Measurements from ENCODE around the gene XRCC1. TPM values are rescaled to one million over a fixed set of nuclear protein-coding genes. Genes with fewer than 3 reads are reported as not detected.
"Not testable (repeated sequence)": the region's sequence is repeated elsewhere in the genome, so short reads cannot be mapped to it uniquely, and the experiment has no call there.

Gene XRCC1
- total RNA-seq, 2 donors from 2014 or later, result 24.3 to 30.2 TPM

DNA sequence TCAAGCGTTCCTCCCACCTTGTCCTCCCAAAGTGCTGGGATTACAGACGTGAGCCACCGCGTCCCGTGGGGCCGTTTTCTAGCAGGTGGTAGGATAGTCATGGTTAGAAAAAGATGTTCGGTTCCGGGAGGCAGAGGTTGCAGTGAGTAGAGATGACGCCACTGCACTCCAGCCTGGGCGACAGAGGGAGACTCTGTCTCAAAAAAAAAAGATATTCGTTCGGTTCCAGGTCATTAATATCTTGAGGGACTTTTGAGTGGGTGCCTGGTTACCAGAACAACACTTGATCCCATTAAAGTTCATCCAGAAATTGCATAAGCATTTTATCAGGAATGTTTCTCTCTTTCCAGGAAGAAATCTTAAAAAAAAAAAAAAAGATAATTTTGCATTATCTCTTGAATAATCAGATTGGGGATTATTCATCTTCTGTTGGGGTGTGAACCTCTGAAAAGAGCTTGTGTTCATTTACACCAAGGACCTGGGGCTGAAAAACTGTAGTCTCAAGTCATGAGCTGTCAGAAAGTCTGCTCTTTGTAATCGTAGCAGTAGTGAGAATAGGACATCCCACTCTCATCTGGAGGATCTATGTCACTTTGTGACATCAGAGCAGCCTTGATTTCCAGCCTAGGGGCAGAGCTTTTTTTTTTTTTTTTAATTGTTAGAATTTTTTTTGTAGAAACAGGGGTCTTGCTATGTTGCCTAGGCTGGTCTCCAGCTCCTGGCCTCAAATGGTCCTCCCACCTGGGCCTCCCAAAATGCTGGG, 47.3 kb downstream of the XRCC1 start:
- H3K36me3 ChIP-seq, result no peaks in the 10 kb centered on the region
- no peaks in the 10 kb centered on the region for H3K27me3 ChIP-seq (replicated peaks; ENCODE audit: insufficient read depth)
- no peak for ATAC-seq (ENCODE audit: insufficient number of reproducible peaks, low FRiP score, low read depth)
- no peaks in the 10 kb centered on the region for H3K9me3 ChIP-seq
- peak; percentile 15 for DNase-seq (ENCODE audit: low spot score)
- H3K27ac ChIP-seq, result peak overlapping the region; percentile 74 to 82
- TF ChIP-seq, protein P1, sequence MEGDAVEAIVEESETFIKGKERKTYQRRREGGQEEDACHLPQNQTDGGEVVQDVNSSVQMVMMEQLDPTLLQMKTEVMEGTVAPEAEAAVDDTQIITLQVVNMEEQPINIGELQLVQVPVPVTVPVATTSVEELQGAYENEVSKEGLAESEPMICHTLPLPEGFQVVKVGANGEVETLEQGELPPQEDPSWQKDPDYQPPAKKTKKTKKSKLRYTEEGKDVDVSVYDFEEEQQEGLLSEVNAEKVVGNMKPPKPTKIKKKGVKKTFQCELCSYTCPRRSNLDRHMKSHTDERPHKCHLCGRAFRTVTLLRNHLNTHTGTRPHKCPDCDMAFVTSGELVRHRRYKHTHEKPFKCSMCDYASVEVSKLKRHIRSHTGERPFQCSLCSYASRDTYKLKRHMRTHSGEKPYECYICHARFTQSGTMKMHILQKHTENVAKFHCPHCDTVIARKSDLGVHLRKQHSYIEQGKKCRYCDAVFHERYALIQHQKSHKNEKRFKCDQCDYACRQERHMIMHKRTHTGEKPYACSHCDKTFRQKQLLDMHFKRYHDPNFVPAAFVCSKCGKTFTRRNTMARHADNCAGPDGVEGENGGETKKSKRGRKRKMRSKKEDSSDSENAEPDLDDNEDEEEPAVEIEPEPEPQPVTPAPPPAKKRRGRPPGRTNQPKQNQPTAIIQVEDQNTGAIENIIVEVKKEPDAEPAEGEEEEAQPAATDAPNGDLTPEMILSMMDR (IDR thresholded peaks at IDR 0.05), result no peak
- H3K4me3 ChIP-seq, result peak overlapping the region; percentile 94
- peaks cover 7 to 37% of the 10 kb centered on the region in 2 donors for H3K4me1 ChIP-seq (ENCODE audit: control insufficient read depth in 1 of 2, low read depth in 2 of 2)

DNA sequence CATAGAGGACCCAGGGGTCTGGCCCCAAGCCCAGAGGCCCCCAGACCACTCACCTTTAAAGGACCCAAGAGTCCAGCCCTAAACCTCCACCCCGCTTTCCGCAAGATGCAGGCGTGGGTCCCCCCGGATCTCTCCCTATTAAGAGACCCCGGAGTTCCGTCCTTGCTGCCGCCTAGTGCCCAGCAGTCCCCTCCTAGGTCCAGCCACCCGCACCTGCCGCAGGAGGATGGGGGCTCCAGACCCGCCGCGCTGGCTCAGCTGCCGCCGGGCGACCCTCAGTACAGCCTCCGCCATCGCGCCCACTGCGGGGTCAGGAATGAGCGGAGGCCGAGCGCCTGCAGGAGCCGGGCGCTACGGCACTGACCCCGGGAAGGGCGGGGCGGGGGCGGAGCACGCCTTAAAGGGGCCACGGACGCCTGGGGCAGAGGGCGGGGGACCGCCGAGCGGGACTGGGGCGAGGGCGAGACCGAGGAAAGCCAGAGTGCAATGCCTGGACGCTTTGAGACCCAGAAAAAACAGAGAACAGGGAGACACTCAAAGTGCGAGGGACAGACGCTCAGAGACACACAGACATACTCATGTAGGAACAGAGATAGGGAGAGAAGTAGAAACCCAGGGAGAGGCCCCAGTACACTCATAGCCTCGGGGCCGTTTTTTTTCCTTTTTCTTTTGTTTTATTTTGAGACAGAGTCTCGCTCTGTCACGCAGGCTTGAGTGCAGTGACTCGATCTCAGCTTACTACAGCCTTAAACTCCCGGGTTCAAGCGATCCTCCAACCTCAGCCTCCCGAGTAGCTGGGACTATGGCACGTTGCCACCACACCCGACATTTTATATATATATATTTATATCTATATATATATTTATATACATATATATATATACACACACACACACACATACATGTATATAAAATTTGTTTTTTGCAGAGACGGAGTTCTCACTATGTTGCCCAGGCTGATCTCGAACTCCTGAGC, 48.2 kb downstream of the XRCC1 start, which contains the start of gene ETHE1:
ETHE1 (minus strand) TSS at position 318 of the 976 bp plus-strand sequence; CDS start at position 294, 24 bp downstream.
- Histone ChIP-seq H3K27me3 (replicated peaks; ENCODE audit: insufficient read depth) (no peaks in the 10 kb centered on the region), H3K27ac (peak within 1 kb of the TSS; percentile 74 to 82), H3K4me1 (ENCODE audit: control insufficient read depth in 1 of 2, low read depth in 2 of 2) (peaks cover 7 to 31% of the 10 kb centered on the region in 2 donors), H3K9me3 (no peaks in the 10 kb centered on the region), H3K4me3 (peak within 1 kb of the TSS; percentile 94), H3K36me3 (no peaks in the 10 kb centered on the region)
- TF ChIP-seq, protein P1 (IDR thresholded peaks at IDR 0.05), result no peak
- DNase-seq (ENCODE audit: low spot score), result peak; percentile 37
- no peak for ATAC-seq (ENCODE audit: insufficient number of reproducible peaks, low FRiP score, low read depth)

DNA sequence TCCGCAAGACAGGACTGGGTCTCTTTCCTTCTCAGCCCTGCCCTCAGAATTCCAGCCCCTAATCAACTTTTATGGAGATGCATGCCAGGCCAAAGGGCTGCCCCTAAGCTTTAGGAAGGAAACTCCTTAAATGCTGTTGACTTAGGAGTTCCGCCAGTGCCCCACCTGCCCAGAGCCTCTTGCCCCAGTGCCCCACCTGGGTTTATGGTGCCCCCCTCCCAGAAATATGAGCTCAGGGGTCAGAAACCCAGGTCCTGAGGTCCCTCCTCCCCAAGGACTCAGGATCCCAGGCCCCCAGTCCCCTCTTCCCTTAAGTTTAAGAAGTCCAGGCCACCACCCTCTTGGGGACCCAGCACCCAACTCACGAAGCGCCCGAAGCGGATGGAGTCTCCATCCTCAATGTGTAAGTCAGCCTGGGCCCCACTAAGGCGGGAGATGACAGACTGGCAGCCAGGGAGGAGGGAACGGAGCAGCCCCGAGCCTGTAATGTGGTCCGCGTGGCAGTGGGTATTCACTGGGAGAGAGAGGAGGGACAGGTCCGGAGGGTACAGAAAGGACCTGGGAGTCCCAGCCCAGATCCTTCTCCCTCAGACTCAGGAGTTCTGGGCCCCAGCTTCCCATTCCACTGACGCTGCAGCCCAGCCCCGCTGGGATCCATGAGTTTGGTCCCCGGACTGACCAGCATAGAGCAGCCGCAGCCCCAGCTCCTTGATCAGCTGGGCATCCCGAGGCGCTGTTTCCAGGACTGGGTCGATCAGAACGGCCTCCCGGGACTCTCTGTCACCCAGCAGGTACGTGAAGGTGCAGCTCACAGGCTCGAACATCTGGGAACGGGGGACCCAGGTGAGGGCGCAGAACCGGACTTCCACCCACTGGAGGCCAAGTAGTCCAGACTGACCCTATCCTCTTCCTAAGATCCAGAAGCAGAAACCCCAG, 49.2 kb downstream of the XRCC1 start:
- H3K36me3 ChIP-seq, result no peaks in the 10 kb centered on the region
- H3K4me1 ChIP-seq (ENCODE audit: control insufficient read depth in 1 of 2, low read depth in 2 of 2), result peaks cover 7 to 27% of the 10 kb centered on the region in 2 donors
- ATAC-seq (ENCODE audit: insufficient number of reproducible peaks, low FRiP score, low read depth) (no peak), DNase-seq (ENCODE audit: low spot score) (no peak)
- H3K9me3 ChIP-seq, result no peaks in the 10 kb centered on the region
- peak overlapping the region; percentile 94 for H3K4me3 ChIP-seq
- no peaks in the 10 kb centered on the region for H3K27me3 ChIP-seq (replicated peaks; ENCODE audit: insufficient read depth)
- TF ChIP-seq, protein P1 (IDR thresholded peaks at IDR 0.05), result no peak
- peak overlapping the region; percentile 74 to 82 for H3K27ac ChIP-seq

DNA sequence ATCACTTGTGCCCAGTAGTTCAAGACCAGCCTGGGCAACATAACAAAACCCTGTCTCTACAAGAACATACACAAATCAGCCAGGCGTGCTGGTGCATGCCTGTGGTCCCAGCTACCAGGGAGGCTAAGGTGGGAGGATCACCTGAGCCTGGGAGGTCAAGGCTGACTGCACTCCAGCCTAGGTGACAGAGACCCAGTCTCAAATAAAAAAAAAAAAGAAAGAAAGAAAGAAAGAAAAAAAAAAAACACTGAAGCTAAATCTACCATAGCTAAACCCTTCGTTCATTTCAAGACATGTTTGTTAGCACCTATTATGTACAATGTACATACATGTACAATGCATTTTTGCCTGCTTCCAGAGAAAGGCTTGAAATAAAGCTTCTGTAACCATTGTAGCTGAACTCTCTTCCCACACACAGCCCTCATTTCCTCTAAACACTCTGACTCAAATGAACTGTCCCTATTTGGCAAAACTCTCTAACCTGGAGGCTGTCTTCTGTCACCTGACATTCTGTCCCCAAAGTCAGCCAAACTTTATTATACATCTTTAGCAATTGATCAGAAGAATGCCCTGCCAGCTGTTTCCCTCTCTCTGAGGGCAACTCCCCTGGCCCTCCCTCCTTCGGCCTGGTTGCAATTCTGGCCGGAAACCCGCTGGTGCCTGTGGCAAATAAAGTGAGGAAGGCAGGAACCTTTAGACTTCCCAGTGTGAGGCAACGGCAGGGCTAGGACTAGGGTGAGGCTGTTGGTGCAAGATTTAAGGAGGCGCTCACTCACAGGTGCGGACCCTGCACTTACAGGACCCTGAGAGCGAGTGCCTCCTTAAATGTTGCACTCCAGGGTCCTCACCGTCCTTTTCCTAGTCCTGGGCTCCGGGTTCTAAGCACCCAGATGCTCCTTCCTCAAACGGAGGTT, 50.1 kb downstream of the XRCC1 start:
- Histone ChIP-seq H3K27ac (peak overlapping the region; percentile 74 to 82), H3K36me3 (no peaks in the 10 kb centered on the region), H3K4me3 (peak overlapping the region; percentile 94), H3K27me3 (replicated peaks; ENCODE audit: insufficient read depth) (no peaks in the 10 kb centered on the region), H3K9me3 (no peaks in the 10 kb centered on the region), H3K4me1 (ENCODE audit: control insufficient read depth in 1 of 2, low read depth in 2 of 2) (peaks cover 7 to 27% of the 10 kb centered on the region in 2 donors)
- ATAC-seq (ENCODE audit: insufficient number of reproducible peaks, low FRiP score, low read depth) (peak; percentile 30), DNase-seq (ENCODE audit: low spot score) (peak; percentile 31)
- TF ChIP-seq, protein P1 (IDR thresholded peaks at IDR 0.05), result no peak

DNA sequence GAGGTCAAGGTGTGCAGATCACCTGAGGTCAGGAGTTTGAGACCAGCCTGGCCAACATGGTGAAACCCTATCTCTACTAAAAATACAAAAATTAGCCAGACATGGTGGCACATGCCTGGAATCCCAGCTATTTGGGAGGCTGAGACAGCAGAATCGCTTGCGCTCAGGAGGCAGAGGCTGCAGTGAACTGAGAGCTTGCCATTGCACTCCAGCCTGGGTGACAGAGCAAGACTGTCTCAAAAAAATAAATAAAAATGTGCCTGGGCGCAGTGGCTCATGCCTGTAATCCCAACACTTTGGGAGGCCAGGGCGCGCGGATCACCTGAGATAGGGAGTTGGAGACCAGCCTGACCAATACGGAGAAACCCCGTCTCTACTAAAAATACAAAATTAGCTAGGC, 51.6 kb downstream of the XRCC1 start:
- peaks cover 7 to 27% of the 10 kb centered on the region in 2 donors for H3K4me1 ChIP-seq (ENCODE audit: control insufficient read depth in 1 of 2, low read depth in 2 of 2)
- not testable (repeated sequence) for H3K36me3 ChIP-seq; ATAC-seq (ENCODE audit: insufficient number of reproducible peaks, low FRiP score, low read depth); H3K4me3 ChIP-seq; H3K27ac ChIP-seq; DNase-seq (ENCODE audit: low spot score); H3K27me3 ChIP-seq (replicated peaks; ENCODE audit: insufficient read depth); H3K9me3 ChIP-seq
